SU-DHL-6 (cell line): ENCODE results near the gene GLIPR1.

Experiments
- EZH2phosphoT487 ChIP-seq: fragments of 200-600 bp; sonication (generic), shearing (Covaris generic); conservative IDR thresholded peaks from 2 replicates; pipeline ENCODE4 v1.6.1; 2018; ENCODE audit warnings: mild to moderate bottlenecking, antibody characterized with exemption, low read length, moderate library complexity, mixed read lengths
- TF ChIP-seq, protein P1 (sequence below): fragments of 200-600 bp; sonication (generic); IDR thresholded peaks from one replicate; pipeline ENCODE4 v1.5.1; 2017; ENCODE audit warnings: antibody characterized with exemption, mild to moderate bottlenecking, low read length, moderate library complexity; ENCODE audit not compliant: insufficient read depth, poor library complexity, severe bottlenecking

DNA sequence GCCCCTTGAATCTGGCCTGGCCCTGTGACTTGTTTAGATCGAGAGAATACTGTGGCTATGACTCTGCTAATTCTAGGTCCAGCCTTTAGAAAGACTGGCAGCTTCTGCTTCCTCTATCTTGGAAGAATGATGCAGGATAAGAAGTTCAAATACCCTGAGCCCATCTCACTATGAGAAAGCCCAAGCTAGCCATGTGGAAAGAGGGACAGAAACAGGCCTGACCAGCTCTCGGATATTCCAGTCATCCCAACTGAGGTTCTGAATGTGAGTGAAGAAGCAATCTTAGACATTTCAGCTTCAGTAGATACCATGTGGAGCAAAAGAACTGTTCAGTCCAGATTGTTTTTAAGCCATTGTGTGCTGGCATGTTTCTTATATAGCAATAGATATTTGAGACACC is 48.1 kb downstream of the GLIPR1 start:
- TF ChIP-seq, protein P1, sequence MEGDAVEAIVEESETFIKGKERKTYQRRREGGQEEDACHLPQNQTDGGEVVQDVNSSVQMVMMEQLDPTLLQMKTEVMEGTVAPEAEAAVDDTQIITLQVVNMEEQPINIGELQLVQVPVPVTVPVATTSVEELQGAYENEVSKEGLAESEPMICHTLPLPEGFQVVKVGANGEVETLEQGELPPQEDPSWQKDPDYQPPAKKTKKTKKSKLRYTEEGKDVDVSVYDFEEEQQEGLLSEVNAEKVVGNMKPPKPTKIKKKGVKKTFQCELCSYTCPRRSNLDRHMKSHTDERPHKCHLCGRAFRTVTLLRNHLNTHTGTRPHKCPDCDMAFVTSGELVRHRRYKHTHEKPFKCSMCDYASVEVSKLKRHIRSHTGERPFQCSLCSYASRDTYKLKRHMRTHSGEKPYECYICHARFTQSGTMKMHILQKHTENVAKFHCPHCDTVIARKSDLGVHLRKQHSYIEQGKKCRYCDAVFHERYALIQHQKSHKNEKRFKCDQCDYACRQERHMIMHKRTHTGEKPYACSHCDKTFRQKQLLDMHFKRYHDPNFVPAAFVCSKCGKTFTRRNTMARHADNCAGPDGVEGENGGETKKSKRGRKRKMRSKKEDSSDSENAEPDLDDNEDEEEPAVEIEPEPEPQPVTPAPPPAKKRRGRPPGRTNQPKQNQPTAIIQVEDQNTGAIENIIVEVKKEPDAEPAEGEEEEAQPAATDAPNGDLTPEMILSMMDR: no peak
- TF ChIP-seq EZH2phosphoT487: no peak
